Epithelial cell of proximal tubule (primary cell): Measurements from ENCODE around the gene THOC5. TPM values are rescaled to one million over a fixed set of nuclear protein-coding genes. Genes with fewer than 3 reads are reported as not detected.

Experiments
- DNase-seq: peaks from one replicate; pipeline ENCODE4 v3.0.0-alpha.2; 2011; ENCODE audit warnings: low read depth
- H3K4me3 ChIP-seq: 2 replicates; pipeline ENCODE4 v1.5.1; 2011; ENCODE audit warnings: low read depth, mild to moderate bottlenecking, low read length
- total RNA-seq: library from RNA; depleted of rRNA; stranded (reverse); fragments of >200 nt; gene quantifications from 2 replicates; pipeline ENCODE4 v1.2.3, GENCODE V29; 2015
- TF ChIP-seq, protein P1 (sequence below): conservative IDR thresholded peaks from 2 replicates; pipeline ENCODE4 v1.5.1; 2012; ENCODE audit warnings: low read depth, mild to moderate bottlenecking, low read length

The THOC5 gene
- total RNA-seq, 1 donor from 2014 or later: 48.5 TPM

DNA sequence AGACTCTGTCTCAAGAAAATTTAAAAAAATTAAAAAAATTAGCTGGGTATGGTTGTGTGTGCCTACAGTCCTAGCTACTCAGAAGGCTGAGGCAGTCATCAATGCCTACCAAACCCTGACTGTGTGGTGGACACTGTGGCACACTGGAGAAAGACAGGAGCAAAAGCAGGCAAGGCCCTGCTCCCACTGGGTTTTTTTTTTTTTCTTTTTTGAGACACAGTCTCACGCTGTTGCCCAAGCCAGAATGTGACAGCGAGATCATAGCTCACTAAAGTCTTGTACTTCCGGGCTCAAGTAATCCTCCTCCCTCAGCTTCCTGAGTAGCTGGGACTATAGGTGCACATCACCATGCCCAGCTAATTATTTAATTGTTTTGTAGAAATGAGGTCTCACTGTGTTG lies 68.9 kb downstream of the THOC5 start:
- no peak overlapping the region for H3K4me3 ChIP-seq
- TF ChIP-seq, protein P1, sequence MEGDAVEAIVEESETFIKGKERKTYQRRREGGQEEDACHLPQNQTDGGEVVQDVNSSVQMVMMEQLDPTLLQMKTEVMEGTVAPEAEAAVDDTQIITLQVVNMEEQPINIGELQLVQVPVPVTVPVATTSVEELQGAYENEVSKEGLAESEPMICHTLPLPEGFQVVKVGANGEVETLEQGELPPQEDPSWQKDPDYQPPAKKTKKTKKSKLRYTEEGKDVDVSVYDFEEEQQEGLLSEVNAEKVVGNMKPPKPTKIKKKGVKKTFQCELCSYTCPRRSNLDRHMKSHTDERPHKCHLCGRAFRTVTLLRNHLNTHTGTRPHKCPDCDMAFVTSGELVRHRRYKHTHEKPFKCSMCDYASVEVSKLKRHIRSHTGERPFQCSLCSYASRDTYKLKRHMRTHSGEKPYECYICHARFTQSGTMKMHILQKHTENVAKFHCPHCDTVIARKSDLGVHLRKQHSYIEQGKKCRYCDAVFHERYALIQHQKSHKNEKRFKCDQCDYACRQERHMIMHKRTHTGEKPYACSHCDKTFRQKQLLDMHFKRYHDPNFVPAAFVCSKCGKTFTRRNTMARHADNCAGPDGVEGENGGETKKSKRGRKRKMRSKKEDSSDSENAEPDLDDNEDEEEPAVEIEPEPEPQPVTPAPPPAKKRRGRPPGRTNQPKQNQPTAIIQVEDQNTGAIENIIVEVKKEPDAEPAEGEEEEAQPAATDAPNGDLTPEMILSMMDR: no peak
- DNase-seq: no peak

DNA sequence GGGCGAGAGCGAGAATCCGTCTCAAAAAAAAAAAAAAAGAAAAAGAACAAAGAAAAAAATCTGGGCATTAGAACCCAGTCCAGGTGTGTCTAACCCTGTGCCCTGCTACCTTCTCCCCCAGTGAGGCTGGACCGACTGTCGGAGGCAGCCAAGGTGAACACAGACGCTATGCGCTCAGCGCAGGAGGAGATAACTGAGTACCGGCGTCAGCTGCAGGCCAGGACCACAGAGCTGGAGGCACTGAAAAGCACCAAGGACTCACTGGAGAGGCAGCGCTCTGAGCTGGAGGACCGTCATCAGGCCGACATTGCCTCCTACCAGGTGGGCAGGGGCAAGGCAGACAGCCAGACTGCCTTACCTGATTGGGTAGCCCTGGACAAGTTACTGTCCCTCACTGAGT lies 70.3 kb downstream of the THOC5 start:
- TF ChIP-seq, protein P1: no peak

DNA sequence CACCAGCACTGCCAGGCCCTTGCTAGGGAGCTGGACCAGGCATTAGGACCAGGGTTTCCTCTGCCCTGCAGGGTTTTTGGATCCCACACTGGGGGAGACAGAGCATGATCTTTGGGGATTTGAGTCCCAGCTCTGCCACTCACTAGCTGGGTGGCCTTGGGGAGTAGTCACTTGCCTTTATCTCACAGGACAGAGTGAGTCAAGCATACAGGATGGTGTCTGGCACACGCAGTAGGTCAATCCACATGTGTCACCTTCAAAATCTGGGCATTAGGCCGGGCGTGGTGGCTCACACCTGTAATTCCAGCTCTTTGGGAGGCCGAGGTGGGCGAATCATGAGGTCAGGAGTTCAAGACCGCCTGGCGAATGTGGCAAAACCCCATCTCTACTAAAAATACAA lies 70.8 kb downstream of the THOC5 start:
- H3K4me3 ChIP-seq: no peak overlapping the region
- no peak for DNase-seq
- TF ChIP-seq, protein P1: no peak

More for the DNA sequence above, 70.3 kb downstream of the THOC5 start:
- H3K4me3 ChIP-seq: no peak overlapping the region
- DNase-seq: no peak

DNA sequence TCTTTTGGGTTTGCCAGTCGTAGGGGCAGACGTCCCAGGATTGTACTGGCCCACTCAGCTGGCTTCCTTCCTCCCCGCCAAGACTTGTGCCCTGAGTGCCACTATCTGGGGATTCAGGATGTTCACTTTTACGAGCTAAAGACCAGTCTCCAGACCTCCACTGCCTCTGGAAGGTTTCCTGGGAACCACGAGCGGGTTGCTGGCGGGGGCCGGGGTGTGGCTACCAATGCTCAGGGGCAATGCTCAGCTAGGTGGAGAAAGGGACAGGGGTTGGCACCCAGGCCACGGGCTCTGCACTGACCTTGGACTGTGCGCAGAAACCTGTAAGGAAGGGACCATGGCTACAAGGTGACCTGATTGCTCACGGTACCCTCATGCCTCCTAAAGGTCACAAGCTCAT lies 71.3 kb downstream of the THOC5 start:
- DNase-seq: no peak
- TF ChIP-seq, protein P1: no peak
- no peak overlapping the region for H3K4me3 ChIP-seq

DNA sequence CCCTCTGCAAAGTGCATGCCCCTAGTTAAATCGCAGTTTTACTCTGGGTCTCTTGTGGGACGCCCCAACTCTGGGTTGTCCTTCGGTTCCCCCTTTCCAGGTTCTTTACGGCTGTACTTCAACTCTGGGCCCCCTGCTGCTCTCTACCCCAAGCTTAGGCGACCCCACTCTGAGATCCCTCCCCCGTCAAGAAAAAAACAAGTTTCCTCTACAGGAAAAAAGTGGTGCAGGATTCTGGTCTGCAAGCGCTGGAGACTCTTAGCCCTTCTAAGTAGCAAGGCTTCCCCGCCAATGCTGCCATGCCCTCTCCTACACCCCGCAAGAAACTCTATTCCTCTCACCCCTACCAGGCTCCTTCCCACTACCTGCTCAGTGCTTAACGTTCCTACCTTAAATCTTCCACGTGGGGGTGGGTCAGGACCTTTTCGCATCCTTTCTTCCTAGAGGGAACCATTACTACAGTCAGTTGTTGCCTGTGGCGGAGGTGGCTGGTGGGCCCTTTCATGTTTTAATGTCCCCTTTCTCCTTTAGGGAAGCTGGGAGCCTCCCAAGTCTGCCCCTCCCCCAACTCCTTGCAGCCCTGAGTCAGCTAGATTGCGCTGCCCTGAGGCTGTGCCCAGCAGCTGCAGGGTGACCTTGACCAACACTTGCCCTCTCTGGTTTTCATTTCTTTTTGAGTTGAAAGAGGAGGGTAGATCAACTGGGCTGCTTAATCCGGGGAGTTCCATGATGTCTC lies 72.1 kb downstream of the THOC5 start:
- DNase-seq: no peak
- TF ChIP-seq, protein P1: no peak
- no peak overlapping the region for H3K4me3 ChIP-seq

DNA sequence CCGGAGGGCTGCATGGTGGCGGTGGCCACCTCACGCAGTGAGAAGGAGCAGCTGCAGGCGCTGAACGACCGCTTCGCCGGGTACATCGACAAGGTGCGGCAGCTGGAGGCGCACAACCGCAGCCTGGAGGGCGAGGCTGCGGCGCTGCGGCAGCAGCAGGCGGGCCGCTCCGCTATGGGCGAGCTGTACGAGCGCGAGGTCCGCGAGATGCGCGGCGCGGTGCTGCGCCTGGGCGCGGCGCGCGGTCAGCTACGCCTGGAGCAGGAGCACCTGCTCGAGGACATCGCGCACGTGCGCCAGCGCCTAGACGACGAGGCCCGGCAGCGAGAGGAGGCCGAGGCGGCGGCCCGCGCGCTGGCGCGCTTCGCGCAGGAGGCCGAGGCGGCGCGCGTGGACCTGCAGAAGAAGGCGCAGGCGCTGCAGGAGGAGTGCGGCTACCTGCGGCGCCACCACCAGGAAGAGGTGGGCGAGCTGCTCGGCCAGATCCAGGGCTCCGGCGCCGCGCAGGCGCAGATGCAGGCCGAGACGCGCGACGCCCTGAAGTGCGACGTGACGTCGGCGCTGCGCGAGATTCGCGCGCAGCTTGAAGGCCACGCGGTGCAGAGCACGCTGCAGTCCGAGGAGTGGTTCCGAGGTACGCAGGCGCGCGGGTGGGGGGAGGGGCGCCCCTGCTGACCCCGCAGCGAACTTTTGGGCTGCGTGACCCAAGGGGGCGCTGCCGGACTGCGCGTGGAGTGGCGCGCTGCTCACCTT lies 72.9 kb downstream of the THOC5 start:
- DNase-seq: no peak
- no peak overlapping the region for H3K4me3 ChIP-seq
- TF ChIP-seq, protein P1: no peak

DNA sequence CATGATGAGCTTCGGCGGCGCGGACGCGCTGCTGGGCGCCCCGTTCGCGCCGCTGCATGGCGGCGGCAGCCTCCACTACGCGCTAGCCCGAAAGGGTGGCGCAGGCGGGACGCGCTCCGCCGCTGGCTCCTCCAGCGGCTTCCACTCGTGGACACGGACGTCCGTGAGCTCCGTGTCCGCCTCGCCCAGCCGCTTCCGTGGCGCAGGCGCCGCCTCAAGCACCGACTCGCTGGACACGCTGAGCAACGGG lies 73.4 kb downstream of the THOC5 start:
- DNase-seq: no peak
- no peak overlapping the region for H3K4me3 ChIP-seq
- TF ChIP-seq, protein P1: no peak
